ENCODE measurements around the gene KHNYN.

Gene KHNYN

DNA sequence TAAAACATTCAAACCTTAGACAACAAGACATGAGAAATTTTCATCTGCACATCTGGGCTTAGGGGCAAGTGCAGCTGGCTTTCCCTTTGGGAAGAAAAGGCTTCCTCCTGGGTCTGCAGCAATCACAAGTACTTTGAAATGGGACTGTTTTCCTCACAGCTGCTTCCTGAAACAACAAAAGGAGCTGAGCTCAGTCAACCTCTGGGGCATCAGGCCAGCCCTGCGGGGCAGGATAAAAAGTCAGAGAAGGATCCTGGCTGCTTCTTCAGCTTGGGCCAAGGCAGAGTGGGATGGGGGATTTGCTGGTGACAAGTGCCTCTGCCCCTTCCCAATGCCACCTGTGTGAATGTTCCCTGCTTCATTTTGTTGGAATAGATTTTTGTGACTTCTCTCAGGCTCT lies 29.0 kb downstream of the KHNYN start:
- H3K4me3 ChIP-seq (ENCODE audit: low read length), result no peak overlapping the region
- TF ChIP-seq CTCF (conservative IDR thresholded peaks at IDR 0.05; ENCODE audit: low read length), result no peak
- no peak for DNase-seq (ENCODE audit: low read depth)

DNA sequence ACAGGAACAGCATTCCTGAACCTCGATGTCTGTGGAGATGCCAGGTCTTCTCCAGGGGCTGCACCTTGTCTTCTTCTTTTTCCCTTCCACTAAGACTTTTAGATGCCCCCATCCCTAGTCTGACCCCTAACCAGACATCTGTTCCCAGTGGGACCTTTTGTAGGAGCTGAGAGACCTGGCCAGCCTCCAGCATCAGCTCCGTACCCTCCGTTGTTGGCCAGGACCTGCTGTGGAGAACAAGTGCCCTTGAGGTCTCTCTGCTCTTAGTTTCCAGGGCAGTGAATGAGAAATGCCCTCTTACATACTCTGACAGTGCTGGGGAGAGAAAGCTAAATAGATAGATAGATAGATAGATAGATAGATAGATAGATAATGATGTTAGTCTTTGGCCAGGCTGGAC lies 29.6 kb downstream of the KHNYN start:
- TF ChIP-seq CTCF (conservative IDR thresholded peaks at IDR 0.05; ENCODE audit: low read length), result no peak
- no peak for DNase-seq (ENCODE audit: low read depth)
- no peak overlapping the region for H3K4me3 ChIP-seq (ENCODE audit: low read length)

GRCh38 chr14:24461336-24461735 lies 31.6 kb downstream of the KHNYN start:
- TF ChIP-seq CTCF (conservative IDR thresholded peaks at IDR 0.05; ENCODE audit: low read length), result no peak
- no peak for DNase-seq (ENCODE audit: low read depth)
- no peak overlapping the region for H3K4me3 ChIP-seq (ENCODE audit: low read length)

DNA sequence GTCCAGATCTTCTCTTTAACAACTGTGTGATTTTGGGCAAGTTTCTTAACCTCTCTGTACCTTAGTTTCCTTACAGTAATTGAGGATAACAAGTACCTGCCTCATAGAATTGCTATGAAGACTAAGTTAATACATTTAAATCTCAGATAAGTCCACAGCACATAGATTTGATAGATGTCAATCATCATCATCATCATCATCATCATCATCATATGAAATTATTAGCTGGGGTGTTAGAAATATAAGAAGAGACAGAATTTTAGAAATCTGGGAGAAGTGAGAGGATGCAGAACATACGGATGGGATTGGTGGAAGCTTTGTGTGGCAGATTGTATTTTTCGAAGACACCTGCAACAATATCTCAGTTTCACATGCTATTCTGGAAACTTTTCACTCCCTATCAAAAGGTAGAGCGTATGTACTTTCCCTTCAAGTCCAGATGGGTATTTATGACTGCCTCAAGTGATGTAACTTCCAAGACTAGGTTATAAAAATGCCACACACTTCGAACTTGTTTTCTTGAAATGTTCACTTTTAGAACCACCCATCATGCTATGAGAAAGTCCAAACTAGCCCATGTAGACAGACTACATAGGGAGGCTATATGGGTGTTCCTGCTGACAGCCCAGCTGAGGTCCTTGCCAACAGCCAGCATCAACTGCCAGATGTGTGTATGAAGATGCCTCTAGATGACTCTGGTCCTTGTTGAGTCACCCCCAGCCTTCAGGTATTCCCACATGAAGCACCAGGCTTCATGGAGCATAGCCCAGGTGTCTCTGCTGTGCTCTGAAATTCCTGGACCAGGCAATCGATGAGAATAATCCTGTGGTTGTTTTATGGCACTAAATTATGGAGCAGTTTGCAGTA lies 33.5 kb downstream of the KHNYN start:
- no peak for DNase-seq (ENCODE audit: low read depth)
- no peak overlapping the region for H3K4me3 ChIP-seq (ENCODE audit: low read length)
- TF ChIP-seq CTCF (conservative IDR thresholded peaks at IDR 0.05; ENCODE audit: low read length), result no peak

GRCh38 chr14:24463884-24464785 lies 34.4 kb downstream of the KHNYN start:
- H3K4me3 ChIP-seq (ENCODE audit: low read length), result no peak overlapping the region
- no peak for TF ChIP-seq CTCF (conservative IDR thresholded peaks at IDR 0.05; ENCODE audit: low read length)
- DNase-seq (ENCODE audit: low read depth), result no peak

- TF ChIP-seq CTCF (conservative IDR thresholded peaks at IDR 0.05; ENCODE audit: low read length), result no peak
- no peak for DNase-seq (ENCODE audit: low read depth)
- H3K4me3 ChIP-seq (ENCODE audit: low read length), result no peak overlapping the region
Observed at GRCh38 chr14:24465368-24465767, 35.6 kb downstream of the KHNYN start.

All from AG10803 (cell line).